K562 (cell line): ENCODE results near the gene SALL3. TPM values are rescaled to one million over a fixed set of nuclear protein-coding genes. Genes with fewer than 3 reads are reported as not detected.

Experiments used
- ATAC-seq: fragments of 200-7000 bp; cut with Tn5 transposase; 3 replicates; pipeline ENCODE4 v1.9.1; 2020; ENCODE audit warnings: moderate library complexity
- BruUV-seq: library from RNA; stranded (reverse); fragments of 400-500 nt; replicated peaks from 2 replicates; lab custom pipeline; 2021; lab: Mats Ljungman, UMichigan
- CTCF ChIA-PET: fragments of 300-600 bp; formaldehyde crosslinking; extraction: SDS; loops from one replicate; lab custom pipeline; 2021; ENCODE audit warnings: low intra/inter-chr PET ratio; lab: Yijun Ruan, JAX
- POLR2A ChIA-PET: fragments of 300-600, 350-650 bp; sonication (Branson Sonifier 250); formaldehyde crosslinking; extraction: SDS; loops from one replicate; lab custom pipeline; 2021; ENCODE audit warnings: antibody characterized with exemption, inconsistent platforms; lab: Yijun Ruan, JAX
- DNase-seq, 4 experiments: peaks; one replicate each; pipeline versions ENCODE4 v3.0.0 to v3.0.0-alpha.2; 2011 to 2018; ENCODE audit warnings: low spot score in 3 of 4, mixed read lengths in 3 of 4; ENCODE audit errors: extremely low read depth in 1 of 4
- FAIRE-seq: peaks from 2 replicates; lab custom pipeline; 2011; peaks lifted over from hg19 to GRCh38; lab: Jason Lieb, UNC
- H2AFZ ChIP-seq: 2 replicates; pipeline ENCODE4 v1.6.0; 2011; ENCODE audit warnings: low read depth, low read length, control low read depth, inconsistent platforms
- H3K27ac ChIP-seq: fragments of 200-600 bp; 3 replicates; pipeline ENCODE4 v1.8.0; 2011; ENCODE audit warnings: low read depth, mild to moderate bottlenecking, control low read depth, inconsistent platforms, low read length, moderate library complexity, mixed read lengths; ENCODE audit errors: extremely low read depth
- H3K27me3 ChIP-seq, 2 experiments: fragments of 300-600 bp in 1 of 2; 2 replicates in 1 of 2; 3 replicates in 1 of 2; pipeline versions ENCODE4 v1.6.0 to v1.8.0; 2011; ENCODE audit warnings: inconsistent platforms in 2 of 2, low read length in 2 of 2, mild to moderate bottlenecking in 1 of 2, mixed read lengths in 1 of 2, moderate library complexity in 1 of 2; ENCODE audit not compliant: control insufficient read depth in 2 of 2, insufficient read depth in 2 of 2
- H3K36me3 ChIP-seq: fragments of 300-600 bp; 3 replicates; pipeline ENCODE4 v1.8.0; 2011; ENCODE audit warnings: mild to moderate bottlenecking, low read length, inconsistent platforms; ENCODE audit not compliant: control insufficient read depth, insufficient read depth
- H3K4me1 ChIP-seq, 2 experiments: fragments of 200-600 bp in 1 of 2; replicated peaks in 1 of 2; 2 replicates in 1 of 2; 3 replicates in 1 of 2; pipeline versions ENCODE4 v1.5.1 to v1.8.0; 2011; ENCODE audit warnings: inconsistent platforms in 2 of 2, low read length in 2 of 2, mild to moderate bottlenecking in 1 of 2, mixed read lengths in 1 of 2, moderate library complexity in 1 of 2; ENCODE audit not compliant: control insufficient read depth in 2 of 2, insufficient read depth in 2 of 2
- H3K4me2 ChIP-seq: 2 replicates; pipeline ENCODE4 v1.6.1; 2011; ENCODE audit warnings: low read length, control low read depth, inconsistent platforms, mixed read lengths; ENCODE audit not compliant: insufficient read depth
- H3K4me3 ChIP-seq: fragments of 200-600 bp; sonication (generic), shearing (Covaris generic); 2 replicates; pipeline ENCODE4 v1.5.1; 2016; ENCODE audit warnings: control low read depth, inconsistent platforms
- H3K79me2 ChIP-seq: fragments of 200-600 bp; 3 replicates; pipeline ENCODE4 v1.8.0; 2011; ENCODE audit warnings: low read length, inconsistent platforms; ENCODE audit not compliant: control insufficient read depth, insufficient read depth
- H3K9ac ChIP-seq, 2 experiments: 2 replicates each; pipeline versions ENCODE4 v1.6.0 to v1.6.1; 2011; ENCODE audit warnings: low read depth in 2 of 2, low read length in 2 of 2, control low read depth in 1 of 2, inconsistent platforms in 1 of 2, mild to moderate bottlenecking in 1 of 2, mixed read lengths in 1 of 2; ENCODE audit not compliant: insufficient read depth in 1 of 2
- H3K9me1 ChIP-seq: one replicate; pipeline ENCODE4 v1.6.0; 2011; ENCODE audit warnings: inconsistent platforms, mild to moderate bottlenecking, low read length, moderate library complexity; ENCODE audit not compliant: control insufficient read depth, insufficient read depth
- H3K9me3 ChIP-seq: replicated peaks from 2 replicates; pipeline ENCODE4 v1.5.1; 2011; ENCODE audit warnings: low read depth, low read length, inconsistent platforms; ENCODE audit not compliant: control insufficient read depth, insufficient read depth
- H4K20me1 ChIP-seq: replicated peaks from 2 replicates; pipeline ENCODE4 v1.6.1; 2011; ENCODE audit warnings: low read length, inconsistent platforms, mixed read lengths; ENCODE audit not compliant: control insufficient read depth, insufficient read depth
- CAMTA2 ChIP-seq: fragments of 250-450 bp; sonication (Bioruptor Pico); conservative IDR thresholded peaks from 2 replicates; pipeline ENCODE4 v1.5.1; 2022
- CGGBP1 ChIP-seq: fragments of 250-450 bp; sonication (Bioruptor Pico); IDR thresholded peaks from 2 replicates; pipeline ENCODE4 v1.9.0; 2021; ENCODE audit warnings: mild to moderate bottlenecking
- CHD1 ChIP-seq: fragments of 200-600 bp; sonication (generic); IDR thresholded peaks from one replicate; pipeline ENCODE4 v1.6.1; 2012; ENCODE audit warnings: mild to moderate bottlenecking, moderate library complexity, low read length, inconsistent platforms
- DDX20 ChIP-seq: fragments of 450-650 bp; IDR thresholded peaks from 2 replicates; pipeline ENCODE4 v1.6.1; 2016; ENCODE audit warnings: missing genetic modification characterization, low read depth, mild to moderate bottlenecking, missing compliant biosample characterization, moderate library complexity
- FOXK2 ChIP-seq, 2 experiments: fragments of 450-650 bp; IDR thresholded peaks in 1 of 2; conservative IDR thresholded peaks in 1 of 2; 2 replicates each; pipeline ENCODE4 v1.6.1; 2016; ENCODE audit warnings: low read depth in 2 of 2, mild to moderate bottlenecking in 1 of 2
- NR2F6 ChIP-seq: fragments of 450-650 bp; formaldehyde crosslinking; IDR thresholded peaks from 2 replicates; pipeline ENCODE4 v1.4.0; 2020; ENCODE audit warnings: mild to moderate bottlenecking
- NR3C1 ChIP-seq: sonication (generic); formaldehyde crosslinking; IDR thresholded peaks from 2 replicates; pipeline ENCODE4 v1.8.1; 2022; ENCODE audit warnings: missing genetic modification reagents
- PHTF2 ChIP-seq: fragments of 250-450 bp; sonication (Bioruptor Pico); IDR thresholded peaks from 2 replicates; pipeline ENCODE4 v1.5.0; 2021; ENCODE audit warnings: mild to moderate bottlenecking
- RBM25 ChIP-seq: fragments of 200-400 bp; formaldehyde crosslinking; IDR thresholded peaks from 2 replicates; pipeline ENCODE4 v1.6.1; 2018; ENCODE audit warnings: low read length, low read depth, moderate library complexity; ENCODE audit not compliant: severe bottlenecking
- TAF1 ChIP-seq: IDR thresholded peaks from 2 replicates; pipeline ENCODE4 v1.6.1; 2011; ENCODE audit warnings: mild to moderate bottlenecking, low read length, moderate library complexity; ENCODE audit not compliant: insufficient read depth, control insufficient read depth, severe bottlenecking; ENCODE audit errors: extremely low read depth
- ZC3H11A ChIP-seq: IDR thresholded peaks from 2 replicates; pipeline ENCODE4 v1.6.1; 2012; ENCODE audit warnings: low read depth, low read length, improper control_type of control experiment
- ZNF217 ChIP-seq: sonication (generic); formaldehyde crosslinking; IDR thresholded peaks from 2 replicates; pipeline ENCODE4 v1.8.0; 2022; ENCODE audit warnings: mild to moderate bottlenecking, missing genetic modification reagents
- ZNF740 ChIP-seq, 3 experiments: fragments of 200-800 bp in 1 of 3; sonication (Bioruptor generic) in 1 of 3; sonication (generic) in 1 of 3; formaldehyde crosslinking in 1 of 3; IDR thresholded peaks; 2 replicates each; pipeline versions ENCODE4 v1.6.1 to v1.8.0; 2016 to 2022; ENCODE audit warnings: mild to moderate bottlenecking in 2 of 3, missing compliant biosample characterization in 2 of 3, missing genetic modification characterization in 2 of 3, missing genetic modification reagents in 1 of 3
- WGBS: fragments of 100-300 bp; shearing (Covaris generic); methylation state at CpG from one replicate; pipeline ENCODE4 v1.1.6; 2016; ENCODE audit warnings: low coverage, mixed read lengths; ENCODE audit not compliant: insufficient coverage; ENCODE audit errors: missing lambda C conversion rate; 5-methylcytosine and 5-hydroxymethylcytosine counted together
- in situ Hi-C: fragments of 300-500 bp; cut with MboI; formaldehyde crosslinking; loops from 4 replicates; pipeline ENCODE4 v1.15.0; 2018; ENCODE audit warnings: inconsistent platforms, mixed read lengths
- intact Hi-C: fragments of 100-400 bp; cut with micrococcal nuclease; formaldehyde crosslinking; loops from 2 replicates; pipeline ENCODE4 v1.14.2; 2022
- polyA plus RNA-seq, 8 experiments: library from polyadenylated mRNA; depleted of rRNA in 4 of 8; stranded (reverse) in 5 of 8; unstranded in 3 of 8; fragments of >200 nt; fragmentation: Nextera tagmentation in 2 of 8; fragmentation: Illumina TruSeq in 1 of 8; extraction: Ambion mirVana in 2 of 8; extraction: Trizol in 1 of 8; gene quantifications; 2 replicates each; pipeline versions ENCODE4 v1.2.1 to v1.2.3, GENCODE V29; 2011 to 2014; ENCODE audit warnings: inconsistent platforms in 1 of 8, missing spikeins in 1 of 8
- total RNA-seq, 7 experiments: library from RNA; depleted of rRNA in 6 of 7; stranded (reverse); fragments of >200 nt in 6 of 7; fragmentation: Illumina TruSeq in 2 of 7; extraction: Trizol in 2 of 7; gene quantifications; 2 replicates each; pipeline versions ENCODE4 v1.2.1 to v1.2.3, GENCODE V29; 2011 to 2021; ENCODE audit warnings: low replicate concordance in 1 of 7

The SALL3 gene
- total and polyA plus RNA-seq, 9 of the 15 experiments (the other 6 are each of a cell fraction or from before 2014, with no cell fraction given) = not detected

- DNase-seq = no peak
- TF ChIP-seq NR2F6 (CRISPR knock-in tag) = no peak
- no peak for TF ChIP-seq RBM25
- TF ChIP-seq CGGBP1 (CRISPR knock-in tag) = no peak
- TF ChIP-seq ZC3H11A = no peak
- TF ChIP-seq CAMTA2 (CRISPR knock-in tag) = no peak
- TF ChIP-seq CHD1 = no peak
Measured at GRCh38 chr18:78966793-78967106, 12.9 kb upstream of the SALL3 start.

GRCh38 chr18:78967692-78968091 is 11.9 kb upstream of the SALL3 start:
- no peak for DNase-seq
- H3K9ac ChIP-seq = no peak overlapping the region
- ChIA-PET CTCF (no interaction called here), POLR2A (interaction anchor here (0.6 to 0.7 kb wide), 2 partner anchors 19 to 1989 kb away, joined by 3 read pairs; no protein-coding TSS in a partner anchor)
- H3K9me3 ChIP-seq = no peaks in the 10 kb centered on the region; the same call in 1 of the 2 replicates
- H3K4me2 ChIP-seq = no peak overlapping the region
- no TSS peak for BruUV-seq
- 3% methylated on average over 6 of the region's 6 CpGs for WGBS
- no peak overlapping the region for H3K4me3 ChIP-seq
- H3K9me1 ChIP-seq = no peaks in the 10 kb centered on the region
- H3K79me2 ChIP-seq = no peaks in the 10 kb centered on the region
- in situ Hi-C loops (no loop called here), intact Hi-C loops (no loop called here)
- H4K20me1 ChIP-seq = no peaks in the 10 kb centered on the region
- no peak overlapping the region for H3K27ac ChIP-seq
- no peak for FAIRE-seq
- no peak for ATAC-seq
- H3K4me1 ChIP-seq = no peaks in the 10 kb centered on the region
- no peak overlapping the region for H2AFZ ChIP-seq
- H3K36me3 ChIP-seq = no peaks in the 10 kb centered on the region
- H3K27me3 ChIP-seq = peaks cover 0 to 46% of the 10 kb centered on the region in 2 experiments; a peak in 3 of 5 replicates
- no peak for TF ChIP-seq ZNF217
- no peak for TF ChIP-seq ZNF740 (CRISPR knock-in tag; IDR thresholded peaks at IDR 0.05)
- TF ChIP-seq ZNF740 (tag; IDR thresholded peaks at IDR 0.05) = no peak
- no peak for TF ChIP-seq DDX20 (tag)
- TF ChIP-seq TAF1 = no peak
- no peak for TF ChIP-seq RBM25
- no peak for TF ChIP-seq FOXK2 (conservative IDR thresholded peaks at IDR 0.05 in 1 of 2, IDR thresholded peaks at IDR 0.05 in 1 of 2; ENCODE audit: low read depth in 2 of 2)
- TF ChIP-seq PHTF2 = no peak
- no peak for TF ChIP-seq NR3C1

More at GRCh38 chr18:78966793-78967106, 12.9 kb upstream of the SALL3 start:
- H3K36me3 ChIP-seq = no peaks in the 10 kb centered on the region
- no peak overlapping the region for H3K27ac ChIP-seq
- ATAC-seq (no peak), FAIRE-seq (no peak)
- H3K9ac ChIP-seq = no peak overlapping the region
- H2AFZ ChIP-seq = no peak overlapping the region
- ChIA-PET POLR2A (no interaction called here), CTCF (no interaction called here)
- no peaks in the 10 kb centered on the region for H3K4me1 ChIP-seq
- no peaks in the 10 kb centered on the region for H3K79me2 ChIP-seq
- H3K27me3 ChIP-seq = peaks cover 0 to 37% of the 10 kb centered on the region in 2 experiments; a peak in 3 of 5 replicates
- in situ Hi-C loops (no loop called here), intact Hi-C loops (no loop called here)
- no peaks in the 10 kb centered on the region for H3K9me1 ChIP-seq
- no peak overlapping the region for H3K4me2 ChIP-seq
- no peak overlapping the region for H3K4me3 ChIP-seq
- no peaks in the 10 kb centered on the region for H4K20me1 ChIP-seq
- BruUV-seq = no TSS peak
- WGBS = 0% methylated on average over 1 of the region's 1 CpG
- peaks cover 3% of the 10 kb centered on the region; the same call in 1 of the 2 replicates for H3K9me3 ChIP-seq
